Liver (tissue), 9 donors: ENCODE data around the gene BTG2. TPM values are rescaled to one million over a fixed set of nuclear protein-coding genes. Genes with fewer than 3 reads are reported as not detected.

Experiments
- DNase-seq: peaks from one replicate; pipeline ENCODE4 v3.0.0-alpha.2; 2017; ENCODE audit warnings: low spot score
- H3K27ac ChIP-seq, 2 donors: one replicate each; pipeline ENCODE4 v1.7.0; 2013; ENCODE audit warnings: inconsistent platforms in 2 of 2, low read length in 2 of 2, control low read depth in 1 of 2, low read depth in 1 of 2, mild to moderate bottlenecking in 1 of 2
- H3K27me3 ChIP-seq, 4 donors: one replicate each; pipeline versions ENCODE4 v1.6.1 to v1.7.0; 2013; ENCODE audit warnings: low read length in 3 of 4, inconsistent platforms in 1 of 4, mild to moderate bottlenecking in 1 of 4, moderate library complexity in 1 of 4; ENCODE audit not compliant: control insufficient read depth in 4 of 4, insufficient read depth in 4 of 4
- H3K36me3 ChIP-seq, 4 donors: one replicate each; pipeline versions ENCODE4 v1.6.1 to v1.7.0; 2013; ENCODE audit warnings: low read length in 3 of 4, mild to moderate bottlenecking in 3 of 4, low read depth in 1 of 4, moderate library complexity in 1 of 4; ENCODE audit not compliant: control insufficient read depth in 4 of 4, insufficient read depth in 3 of 4
- H3K4me1 ChIP-seq, 4 donors: one replicate each; pipeline versions ENCODE4 v1.6.1 to v1.7.0; 2013; ENCODE audit warnings: low read length in 3 of 4, mild to moderate bottlenecking in 3 of 4, moderate library complexity in 1 of 4; ENCODE audit not compliant: control insufficient read depth in 4 of 4, insufficient read depth in 4 of 4
- H3K4me3 ChIP-seq, 3 donors: one replicate each; pipeline versions ENCODE4 v1.6.1 to v1.7.0; 2013; ENCODE audit warnings: low read length in 3 of 3, control low read depth in 1 of 3, low read depth in 1 of 3, mild to moderate bottlenecking in 1 of 3
- H3K9ac ChIP-seq, 2 donors: one replicate each; pipeline ENCODE4 v1.7.0; 2013; ENCODE audit warnings: low read length in 2 of 2, mild to moderate bottlenecking in 2 of 2, moderate library complexity in 2 of 2, control low read depth in 1 of 2, low read depth in 1 of 2
- H3K9me3 ChIP-seq, 4 donors: one replicate each; pipeline versions ENCODE4 v1.6.1 to v1.7.0; 2013; ENCODE audit warnings: low read length in 3 of 4; ENCODE audit not compliant: control insufficient read depth in 4 of 4
- EGR1 ChIP-seq, 2 donors: IDR thresholded peaks; 2 replicates each; pipeline ENCODE4 v1.6.1; 2016 to 2018; ENCODE audit warnings: antibody characterized with exemption in 2 of 2, low read depth in 2 of 2
- FOXA1 ChIP-seq: IDR thresholded peaks from 2 replicates; pipeline ENCODE4 v1.6.1; 2016; ENCODE audit warnings: antibody characterized with exemption
- FOXA2 ChIP-seq: IDR thresholded peaks from 2 replicates; pipeline ENCODE4 v1.6.1; 2016; ENCODE audit warnings: antibody characterized with exemption
- GABPA ChIP-seq, 2 donors: IDR thresholded peaks in 1 of 2; conservative IDR thresholded peaks in 1 of 2; 2 replicates each; pipeline ENCODE4 v1.6.1; 2016; ENCODE audit warnings: antibody characterized with exemption in 2 of 2, mild to moderate bottlenecking in 1 of 2, moderate library complexity in 1 of 2
- HNF4G ChIP-seq: IDR thresholded peaks from 2 replicates; pipeline ENCODE4 v1.6.1; 2016; ENCODE audit warnings: antibody characterized with exemption
- JUND ChIP-seq, 2 donors: IDR thresholded peaks; 2 replicates each; pipeline ENCODE4 v1.6.1; 2016; ENCODE audit warnings: antibody characterized with exemption in 2 of 2
- RAD21 ChIP-seq, 2 donors: IDR thresholded peaks; 2 replicates each; pipeline ENCODE4 v1.6.1; 2016; ENCODE audit warnings: antibody characterized with exemption in 2 of 2, mild to moderate bottlenecking in 2 of 2
- TAF1 ChIP-seq: conservative IDR thresholded peaks from 2 replicates; pipeline ENCODE4 v1.6.1; 2016; ENCODE audit warnings: antibody characterized with exemption, mild to moderate bottlenecking
- YY1 ChIP-seq: IDR thresholded peaks from 2 replicates; pipeline ENCODE4 v1.6.1; 2016; ENCODE audit warnings: antibody characterized with exemption, mild to moderate bottlenecking
- WGBS: extraction: QIAGEN DNeasy Blood & Tissue Kit; methylation state at CpG from one replicate; pipeline ENCODE4 v1.1.7; 2013; 5-methylcytosine and 5-hydroxymethylcytosine counted together
- polyA plus RNA-seq, 2 donors: library from polyadenylated mRNA; stranded (reverse) in 1 of 2; unstranded in 1 of 2; fragments of 200-250 nt in 1 of 2; fragments of >200 nt in 1 of 2; fragmentation: Nextera tagmentation in 1 of 2; extraction: Ambion mirVana in 1 of 2; gene quantifications; one replicate each; pipeline versions ENCODE4 v1.2.1 to v1.2.3, GENCODE V29; 2013 to 2015
- total RNA-seq, 2 donors: library from RNA; depleted of rRNA; stranded (reverse); fragments of >200 nt; gene quantifications; one replicate each; pipeline ENCODE4 v1.2.3, GENCODE V29; 2014
- TF ChIP-seq, protein P1 (sequence below): IDR thresholded peaks from 2 replicates; pipeline ENCODE4 v1.6.1; 2016; ENCODE audit warnings: antibody characterized with exemption
- TF ChIP-seq, protein P2 (sequence below): IDR thresholded peaks from 2 replicates; pipeline ENCODE4 v1.6.1; 2016; ENCODE audit warnings: antibody characterized with exemption
- TF ChIP-seq, protein P3 (sequence below): IDR thresholded peaks from 2 replicates; pipeline ENCODE4 v1.6.1; 2016; ENCODE audit warnings: antibody characterized with exemption, mild to moderate bottlenecking
- TF ChIP-seq, protein P4 (sequence below): fragments of 150-350 bp; IDR thresholded peaks from 2 replicates; pipeline ENCODE4 v1.5.1; 2017; ENCODE audit warnings: improper control_type of control experiment, low read depth, low read length; ENCODE audit not compliant: missing input control
- donor health status: healthy.
- donor health status: healthy.
- donor health status: healthy.
- donor health status: healthy.
- donor health status: healthy.

The BTG2 gene
- total and polyA plus RNA-seq, 4 donors: 3.8 to 52.5 (median 4.8) TPM

DNA sequence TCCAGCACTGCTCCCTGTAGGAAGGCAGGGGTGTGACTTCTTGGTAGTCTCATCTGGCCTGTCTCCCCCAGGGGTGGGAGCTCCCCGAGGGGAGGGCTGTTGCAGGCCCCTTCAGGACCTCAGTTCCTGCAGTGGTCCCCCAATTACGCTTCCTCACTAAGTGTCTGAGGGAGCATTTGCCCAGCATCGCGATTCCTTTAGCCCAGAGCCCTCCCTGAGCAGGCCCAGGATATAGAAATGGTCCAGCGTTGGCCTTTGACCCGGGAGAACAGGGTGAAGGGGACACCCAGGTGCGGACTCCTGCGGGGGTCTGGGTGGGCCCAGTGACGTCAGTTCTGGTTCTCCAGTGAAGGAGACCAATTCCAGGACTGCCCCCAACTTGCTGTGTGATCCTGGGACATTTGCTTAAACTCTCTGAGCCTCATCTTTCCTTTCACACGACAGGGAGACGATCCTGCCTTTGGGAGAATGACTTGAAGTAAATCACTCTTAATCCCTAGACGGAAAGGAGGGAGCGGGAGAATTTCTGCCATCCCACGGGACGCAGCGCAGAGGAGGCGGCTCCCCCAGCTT, 32.6 kb upstream of the BTG2 start:
- H3K27me3 ChIP-seq: no peaks in the 10 kb centered on the region
- H3K9me3 ChIP-seq: no peaks in the 10 kb centered on the region
- WGBS: 23% methylated on average over 17 of the region's 17 CpGs
- no peak overlapping the region for H3K27ac ChIP-seq
- TF ChIP-seq GABPA (IDR thresholded peaks at IDR 0.05 in 1 of 2, conservative IDR thresholded peaks at IDR 0.05 in 1 of 2) (no peak), FOXA1 (no peak), TAF1 (no peak), JUND (IDR thresholded peaks at IDR 0.05) (no peak), HNF4G (no peak), EGR1 (IDR thresholded peaks at IDR 0.05; ENCODE audit: low read depth in 2 of 2) (no peak), FOXA2 (no peak)
- TF ChIP-seq, protein P1, sequence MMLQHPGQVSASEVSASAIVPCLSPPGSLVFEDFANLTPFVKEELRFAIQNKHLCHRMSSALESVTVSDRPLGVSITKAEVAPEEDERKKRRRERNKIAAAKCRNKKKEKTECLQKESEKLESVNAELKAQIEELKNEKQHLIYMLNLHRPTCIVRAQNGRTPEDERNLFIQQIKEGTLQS: no peak
- TF ChIP-seq, protein P2, sequence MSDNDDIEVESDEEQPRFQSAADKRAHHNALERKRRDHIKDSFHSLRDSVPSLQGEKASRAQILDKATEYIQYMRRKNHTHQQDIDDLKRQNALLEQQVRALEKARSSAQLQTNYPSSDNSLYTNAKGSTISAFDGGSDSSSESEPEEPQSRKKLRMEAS: no peak
- TF ChIP-seq, protein P3, sequence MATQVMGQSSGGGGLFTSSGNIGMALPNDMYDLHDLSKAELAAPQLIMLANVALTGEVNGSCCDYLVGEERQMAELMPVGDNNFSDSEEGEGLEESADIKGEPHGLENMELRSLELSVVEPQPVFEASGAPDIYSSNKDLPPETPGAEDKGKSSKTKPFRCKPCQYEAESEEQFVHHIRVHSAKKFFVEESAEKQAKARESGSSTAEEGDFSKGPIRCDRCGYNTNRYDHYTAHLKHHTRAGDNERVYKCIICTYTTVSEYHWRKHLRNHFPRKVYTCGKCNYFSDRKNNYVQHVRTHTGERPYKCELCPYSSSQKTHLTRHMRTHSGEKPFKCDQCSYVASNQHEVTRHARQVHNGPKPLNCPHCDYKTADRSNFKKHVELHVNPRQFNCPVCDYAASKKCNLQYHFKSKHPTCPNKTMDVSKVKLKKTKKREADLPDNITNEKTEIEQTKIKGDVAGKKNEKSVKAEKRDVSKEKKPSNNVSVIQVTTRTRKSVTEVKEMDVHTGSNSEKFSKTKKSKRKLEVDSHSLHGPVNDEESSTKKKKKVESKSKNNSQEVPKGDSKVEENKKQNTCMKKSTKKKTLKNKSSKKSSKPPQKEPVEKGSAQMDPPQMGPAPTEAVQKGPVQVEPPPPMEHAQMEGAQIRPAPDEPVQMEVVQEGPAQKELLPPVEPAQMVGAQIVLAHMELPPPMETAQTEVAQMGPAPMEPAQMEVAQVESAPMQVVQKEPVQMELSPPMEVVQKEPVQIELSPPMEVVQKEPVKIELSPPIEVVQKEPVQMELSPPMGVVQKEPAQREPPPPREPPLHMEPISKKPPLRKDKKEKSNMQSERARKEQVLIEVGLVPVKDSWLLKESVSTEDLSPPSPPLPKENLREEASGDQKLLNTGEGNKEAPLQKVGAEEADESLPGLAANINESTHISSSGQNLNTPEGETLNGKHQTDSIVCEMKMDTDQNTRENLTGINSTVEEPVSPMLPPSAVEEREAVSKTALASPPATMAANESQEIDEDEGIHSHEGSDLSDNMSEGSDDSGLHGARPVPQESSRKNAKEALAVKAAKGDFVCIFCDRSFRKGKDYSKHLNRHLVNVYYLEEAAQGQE: no peak
- no peaks in the 10 kb centered on the region for H3K36me3 ChIP-seq
- peaks cover 0 to 9% (median 1%) of the 10 kb centered on the region in 4 donors for H3K4me1 ChIP-seq
- no peak for DNase-seq
- H3K4me3 ChIP-seq: no peak overlapping the region
- no peak overlapping the region for H3K9ac ChIP-seq

DNA sequence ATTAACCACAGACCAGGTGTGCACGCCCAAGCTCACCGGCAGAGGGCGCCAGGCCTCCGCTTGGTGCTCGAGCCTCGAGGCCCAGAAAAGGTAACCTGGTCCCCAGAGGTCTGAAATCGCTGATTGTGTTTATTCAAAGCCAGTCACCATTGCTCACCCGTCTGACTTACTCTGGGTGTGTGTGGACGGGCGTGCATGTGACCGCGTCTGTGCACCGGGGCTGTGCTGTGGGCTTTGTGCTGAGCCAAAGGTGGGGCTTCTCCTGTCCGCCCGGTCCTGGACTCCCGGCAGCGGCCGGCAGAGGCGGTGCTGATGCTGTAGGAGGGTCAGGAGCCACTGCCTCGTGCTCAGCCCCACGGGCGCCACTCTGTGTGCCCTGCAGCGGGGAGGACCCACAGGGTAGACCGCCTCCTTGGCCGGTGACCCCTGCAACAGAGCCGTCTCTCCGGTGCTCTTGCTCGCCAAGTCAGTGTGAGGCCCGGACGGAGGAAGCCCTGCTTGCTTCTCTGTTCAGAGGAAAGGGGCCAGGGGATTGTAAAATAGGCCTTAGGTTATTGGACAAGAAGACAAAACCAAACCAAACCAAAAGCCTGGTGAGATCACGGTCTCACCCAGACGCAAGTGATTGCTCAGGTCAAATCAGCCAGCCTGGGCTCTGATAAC, 32.0 kb upstream of the BTG2 start:
- peak overlapping the region in 1 of 2 donors; percentile 53 for H3K27ac ChIP-seq
- no peaks in the 10 kb centered on the region for H3K27me3 ChIP-seq
- no peaks in the 10 kb centered on the region for H3K36me3 ChIP-seq
- H3K4me3 ChIP-seq: peak overlapping the region in 2 of 3 donors; percentile 14 to 47
- WGBS: 20% methylated on average over 32 of the region's 32 CpGs
- H3K9me3 ChIP-seq: no peaks in the 10 kb centered on the region
- TF ChIP-seq RAD21 (IDR thresholded peaks at IDR 0.05): peak; percentile 97 to 99
- no peak for TF ChIP-seq FOXA1
- TF ChIP-seq, protein P4, sequence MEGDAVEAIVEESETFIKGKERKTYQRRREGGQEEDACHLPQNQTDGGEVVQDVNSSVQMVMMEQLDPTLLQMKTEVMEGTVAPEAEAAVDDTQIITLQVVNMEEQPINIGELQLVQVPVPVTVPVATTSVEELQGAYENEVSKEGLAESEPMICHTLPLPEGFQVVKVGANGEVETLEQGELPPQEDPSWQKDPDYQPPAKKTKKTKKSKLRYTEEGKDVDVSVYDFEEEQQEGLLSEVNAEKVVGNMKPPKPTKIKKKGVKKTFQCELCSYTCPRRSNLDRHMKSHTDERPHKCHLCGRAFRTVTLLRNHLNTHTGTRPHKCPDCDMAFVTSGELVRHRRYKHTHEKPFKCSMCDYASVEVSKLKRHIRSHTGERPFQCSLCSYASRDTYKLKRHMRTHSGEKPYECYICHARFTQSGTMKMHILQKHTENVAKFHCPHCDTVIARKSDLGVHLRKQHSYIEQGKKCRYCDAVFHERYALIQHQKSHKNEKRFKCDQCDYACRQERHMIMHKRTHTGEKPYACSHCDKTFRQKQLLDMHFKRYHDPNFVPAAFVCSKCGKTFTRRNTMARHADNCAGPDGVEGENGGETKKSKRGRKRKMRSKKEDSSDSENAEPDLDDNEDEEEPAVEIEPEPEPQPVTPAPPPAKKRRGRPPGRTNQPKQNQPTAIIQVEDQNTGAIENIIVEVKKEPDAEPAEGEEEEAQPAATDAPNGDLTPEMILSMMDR: peak; percentile 92
- no peak for TF ChIP-seq YY1
- peak; percentile 92 for DNase-seq
- H3K4me1 ChIP-seq: peaks cover 0 to 13% (median 0%) of the 10 kb centered on the region in 4 donors
- peak overlapping the region in 1 of 2 donors; percentile 12 for H3K9ac ChIP-seq
